KOPT-K1 (cell line): ENCODE data around the gene KDM6B.
A peak's percentile ranks its signal among the peaks of the same experiment; 100 is the strongest.
"Not testable (repeated sequence)": the region's sequence is repeated elsewhere in the genome, so short reads cannot be mapped to it uniquely, and the experiment has no call there.

Experiments
- H3K27ac ChIP-seq: fragments of 200-600 bp; sonication (generic); 2 replicates; pipeline ENCODE4 v1.5.1; 2016; ENCODE audit warnings: antibody characterized with exemption, mild to moderate bottlenecking, low read depth, low read length; ENCODE audit not compliant: poor library complexity, severe bottlenecking
- H3K36me3 ChIP-seq: fragments of 200-600 bp; sonication (generic); 2 replicates; pipeline ENCODE4 v1.5.1; 2017; ENCODE audit warnings: antibody characterized with exemption, mild to moderate bottlenecking, low read length, moderate library complexity; ENCODE audit not compliant: insufficient read depth
- H3K9me3 ChIP-seq: fragments of 200-600 bp; sonication (generic); 2 replicates; pipeline ENCODE4 v1.5.1; 2017; ENCODE audit warnings: antibody characterized with exemption, low read length, mild to moderate bottlenecking; ENCODE audit not compliant: insufficient read depth, poor library complexity, severe bottlenecking

Gene KDM6B

GRCh38 chr17:7833795-7834541 lies at the start of gene KDM6B:
Gene KDM6B, plus strand, starts transcription at chr17:7834217. Its CDS starts 11,338 bp downstream, at chr17:7845555.
- peak within 1 kb of the TSS; percentile 88 for H3K27ac ChIP-seq
- H3K9me3 ChIP-seq = no peaks in the 10 kb centered on the region
- H3K36me3 ChIP-seq = no peaks in the 10 kb centered on the region

GRCh38 chr17:7786866-7787265 lies 47.2 kb upstream of the KDM6B start:
- no peak overlapping the region for H3K27ac ChIP-seq
- H3K9me3 ChIP-seq = no peaks in the 10 kb centered on the region
- H3K36me3 ChIP-seq = no peaks in the 10 kb centered on the region

- Histone ChIP-seq H3K36me3 (no peaks in the 10 kb centered on the region), H3K9me3 (no peaks in the 10 kb centered on the region), H3K27ac (no peak overlapping the region)
Observed at GRCh38 chr17:7789131-7789530, 44.9 kb upstream of the KDM6B start.

- no peaks in the 10 kb centered on the region for H3K9me3 ChIP-seq
- no peaks in the 10 kb centered on the region for H3K36me3 ChIP-seq
Observed at GRCh38 chr17:7790150-7790549, 43.9 kb upstream of the KDM6B start.

GRCh38 chr17:7792611-7793010 lies 41.4 kb upstream of the KDM6B start:
- H3K27ac ChIP-seq = no peak overlapping the region
- H3K9me3 ChIP-seq = no peaks in the 10 kb centered on the region
- no peaks in the 10 kb centered on the region for H3K36me3 ChIP-seq

More at GRCh38 chr17:7790150-7790549, 43.9 kb upstream of the KDM6B start:
- no peak overlapping the region for H3K27ac ChIP-seq

GRCh38 chr17:7794075-7794663 lies 39.8 kb upstream of the KDM6B start:
- Histone ChIP-seq H3K27ac (no peak overlapping the region), H3K36me3 (no peaks in the 10 kb centered on the region), H3K9me3 (no peaks in the 10 kb centered on the region)

GRCh38 chr17:7797976-7798375 lies 36.0 kb upstream of the KDM6B start:
- Histone ChIP-seq H3K27ac (no peak overlapping the region), H3K36me3 (no peaks in the 10 kb centered on the region), H3K9me3 (no peaks in the 10 kb centered on the region)

GRCh38 chr17:7798839-7799238 lies 35.2 kb upstream of the KDM6B start:
- H3K36me3 ChIP-seq = no peaks in the 10 kb centered on the region
- no peaks in the 10 kb centered on the region for H3K9me3 ChIP-seq
- H3K27ac ChIP-seq = no peak overlapping the region

GRCh38 chr17:7803981-7804380 lies 30.0 kb upstream of the KDM6B start:
- Histone ChIP-seq H3K27ac (no peak overlapping the region), H3K36me3 (no peaks in the 10 kb centered on the region)

GRCh38 chr17:7806587-7806986 lies 27.4 kb upstream of the KDM6B start:
- no peaks in the 10 kb centered on the region for H3K36me3 ChIP-seq
- no peak overlapping the region for H3K27ac ChIP-seq
- no peaks in the 10 kb centered on the region for H3K9me3 ChIP-seq

More at GRCh38 chr17:7803981-7804380, 30.0 kb upstream of the KDM6B start:
- H3K9me3 ChIP-seq = no peaks in the 10 kb centered on the region

GRCh38 chr17:7807206-7807605 lies 26.8 kb upstream of the KDM6B start:
- no peaks in the 10 kb centered on the region for H3K36me3 ChIP-seq

GRCh38 chr17:7809086-7809790 lies 24.8 kb upstream of the KDM6B start:
- Histone ChIP-seq H3K9me3 (no peaks in the 10 kb centered on the region), H3K27ac (no peak overlapping the region), H3K36me3 (no peaks in the 10 kb centered on the region)

More at GRCh38 chr17:7807206-7807605, 26.8 kb upstream of the KDM6B start:
- Histone ChIP-seq H3K27ac (no peak overlapping the region), H3K9me3 (no peaks in the 10 kb centered on the region)

- H3K36me3 ChIP-seq, H3K9me3 ChIP-seq, H3K27ac ChIP-seq: not testable (repeated sequence)
Observed at GRCh38 chr17:7809791-7810343, 24.1 kb upstream of the KDM6B start.

- Histone ChIP-seq H3K9me3 (no peaks in the 10 kb centered on the region), H3K27ac (no peak overlapping the region), H3K36me3 (no peaks in the 10 kb centered on the region)
Observed at GRCh38 chr17:7811251-7811650, 22.8 kb upstream of the KDM6B start.

- H3K36me3 ChIP-seq = no peaks in the 10 kb centered on the region
- no peak overlapping the region for H3K27ac ChIP-seq
- no peaks in the 10 kb centered on the region for H3K9me3 ChIP-seq
Observed at GRCh38 chr17:7814969-7815368, 19.0 kb upstream of the KDM6B start.
